Measurements from ENCODE around the gene CHTF8. TPM values are rescaled to one million over a fixed set of nuclear protein-coding genes. Genes with fewer than 3 reads are reported as not detected.

Gene CHTF8, protein sequence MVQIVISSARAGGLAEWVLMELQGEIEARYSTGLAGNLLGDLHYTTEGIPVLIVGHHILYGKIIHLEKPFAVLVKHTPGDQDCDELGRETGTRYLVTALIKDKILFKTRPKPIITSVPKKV
- total RNA-seq: 100 to 1,000 TPM in 2 of 7 donors, 10 to 100 TPM in 5; 82.9 to 125 (median 89.2) TPM
- 10 to 100 TPM; 46.9 to 75.3 (median 58.9) TPM for polyA plus RNA-seq
- long read RNA-seq, donor 1, transcript CHTF8-201 (1 exons, 2,561 nt): major isoform, 39 of 78 reads
- long read RNA-seq, donor 1, transcript CHTF8-205 (3 exons, 856 nt): minor isoform, 7 of 78 reads
- long read RNA-seq, donor 1, transcript CHTF8-202 (4 exons, 1,073 nt): minor isoform, 5 of 78 reads
- long read RNA-seq, donor 1, transcript CHTF8-203 (4 exons, 2,903 nt): minor isoform, 14 of 78 reads
- long read RNA-seq, donor 1, partial matches to known transcripts: 8 of 78 reads
- long read RNA-seq, donor 1, other reads (novel, unspliced or antisense): 0 of 78 reads
- long read RNA-seq, donor 2, transcript CHTF8-205 (3 exons, 856 nt): minor isoform, 8 of 47 reads
- long read RNA-seq, donor 2, transcript CHTF8-201 (1 exons, 2,561 nt): major isoform, 25 of 47 reads
- long read RNA-seq, donor 2, transcript CHTF8-203 (4 exons, 2,903 nt): minor isoform, 10 of 47 reads
- long read RNA-seq, donor 2, partial matches to known transcripts: 0 of 47 reads
- long read RNA-seq, donor 2, other reads (novel, unspliced or antisense): 0 of 47 reads

DNA sequence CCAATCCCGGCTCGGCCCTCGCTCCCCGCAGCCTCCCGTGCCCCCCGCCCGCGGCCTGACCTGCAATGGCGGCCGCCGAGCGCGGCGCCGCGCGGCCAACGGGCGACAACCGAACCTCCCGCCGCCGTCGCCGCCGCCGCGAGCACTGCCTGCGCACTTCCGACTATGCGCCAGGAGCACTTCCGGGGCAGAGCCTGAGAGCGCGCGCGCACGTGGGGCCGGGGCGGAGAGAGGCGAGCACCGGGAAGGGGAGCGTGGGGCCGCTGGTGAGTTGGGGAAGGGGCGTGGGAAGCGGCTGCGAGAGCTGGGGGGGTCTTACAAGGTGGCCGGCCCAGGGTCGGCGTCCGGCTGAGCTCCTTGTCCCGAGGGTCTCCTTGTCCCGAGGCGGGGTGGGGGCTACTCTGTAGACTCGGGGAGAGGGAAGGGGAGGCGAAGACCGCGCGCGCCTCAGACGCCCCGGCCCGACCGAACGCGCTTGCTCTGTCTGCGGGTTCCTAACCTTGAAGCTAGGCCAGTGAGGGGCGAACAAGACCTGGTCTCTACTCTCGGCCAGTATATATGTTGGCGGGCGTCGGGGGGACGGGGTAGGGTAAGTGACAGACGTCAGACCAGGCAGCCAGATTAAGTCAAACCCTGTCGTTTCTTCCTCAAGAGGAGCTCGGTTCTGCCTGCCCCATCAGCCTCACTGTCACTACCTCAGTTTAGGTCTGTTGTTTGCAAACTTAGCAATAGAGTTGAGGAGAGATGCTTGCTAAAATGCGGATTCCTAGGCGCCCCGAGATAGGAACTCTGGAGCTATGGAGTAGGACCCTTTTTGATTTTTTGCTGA lies at the start of gene CHTF8, which contains the start of gene UTP4:
TSS of gene CHTF8 (minus strand) at position 165 of the 829 bp plus-strand sequence. CDS start 11,130 bp downstream, outside the sequence.
TSS of gene UTP4 (plus strand) at position 226 of the 829 bp plus-strand sequence. CDS start 811 bp downstream, outside the sequence.
- no peaks in the 10 kb centered on the region for H3K9me3 ChIP-seq
- H3K27ac ChIP-seq: peak within 1 kb of the TSS; percentile 81 to 98 (median 94)
- TF ChIP-seq POLR2A (IDR thresholded peaks at IDR 0.05) (peak in 1 of 3 donors; percentile 84), POLR2AphosphoS5 (IDR thresholded peaks at IDR 0.05) (peak; percentile 97 to 98 (median 98))
- TF ChIP-seq, protein P1, sequence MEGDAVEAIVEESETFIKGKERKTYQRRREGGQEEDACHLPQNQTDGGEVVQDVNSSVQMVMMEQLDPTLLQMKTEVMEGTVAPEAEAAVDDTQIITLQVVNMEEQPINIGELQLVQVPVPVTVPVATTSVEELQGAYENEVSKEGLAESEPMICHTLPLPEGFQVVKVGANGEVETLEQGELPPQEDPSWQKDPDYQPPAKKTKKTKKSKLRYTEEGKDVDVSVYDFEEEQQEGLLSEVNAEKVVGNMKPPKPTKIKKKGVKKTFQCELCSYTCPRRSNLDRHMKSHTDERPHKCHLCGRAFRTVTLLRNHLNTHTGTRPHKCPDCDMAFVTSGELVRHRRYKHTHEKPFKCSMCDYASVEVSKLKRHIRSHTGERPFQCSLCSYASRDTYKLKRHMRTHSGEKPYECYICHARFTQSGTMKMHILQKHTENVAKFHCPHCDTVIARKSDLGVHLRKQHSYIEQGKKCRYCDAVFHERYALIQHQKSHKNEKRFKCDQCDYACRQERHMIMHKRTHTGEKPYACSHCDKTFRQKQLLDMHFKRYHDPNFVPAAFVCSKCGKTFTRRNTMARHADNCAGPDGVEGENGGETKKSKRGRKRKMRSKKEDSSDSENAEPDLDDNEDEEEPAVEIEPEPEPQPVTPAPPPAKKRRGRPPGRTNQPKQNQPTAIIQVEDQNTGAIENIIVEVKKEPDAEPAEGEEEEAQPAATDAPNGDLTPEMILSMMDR (IDR thresholded peaks at IDR 0.05 in 8 of 11, conservative IDR thresholded peaks at IDR 0.05 in 3 of 11): no peak
- peak within 1 kb of the TSS; percentile 78 to 99 (median 90) for H3K4me3 ChIP-seq
- intact Hi-C loops (cut with DNase I; ENCODE audit: low total_unique reads): no loop called here
- WGBS, 5 donors: 1% methylated on average over 49 to 78 of the region's 78 CpGs
- no peaks in the 10 kb centered on the region for H3K27me3 ChIP-seq (replicated peaks in 1 of 7)
- peaks cover 0 to 43% (median 8%) of the 10 kb centered on the region in 6 donors for H3K36me3 ChIP-seq
- peaks cover 35 to 76% (median 50%) of the 10 kb centered on the region in 6 donors for H3K4me1 ChIP-seq
- DNase-seq: peak; percentile 97

DNA sequence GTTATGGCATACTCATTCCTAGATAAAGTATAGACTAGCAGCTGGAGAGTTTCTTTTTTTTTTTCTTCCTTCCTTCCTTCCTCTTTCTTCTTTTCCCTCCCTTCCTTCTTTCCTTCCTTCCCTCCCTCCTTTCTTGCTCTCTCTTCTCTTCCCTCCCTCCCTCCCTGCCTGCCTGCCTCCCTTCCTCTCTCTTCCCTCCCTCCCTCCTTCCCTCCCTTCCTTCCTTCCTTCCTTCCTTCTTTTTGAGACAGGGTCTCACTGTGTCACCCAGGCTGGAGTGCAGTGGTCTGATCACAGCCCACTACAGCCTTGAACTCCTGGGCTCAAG lies 47.6 kb upstream of the CHTF8 start:
- Histone ChIP-seq H3K36me3 (no peaks in the 10 kb centered on the region), H3K4me3 (no peak overlapping the region), H3K4me1 (peaks cover 9 to 38% (median 14%) of the 10 kb centered on the region in 6 donors), H3K27ac (peak overlapping the region in 5 of 8 donors; percentile 47 to 69 (median 65)), H3K9me3 (no peaks in the 10 kb centered on the region), H3K27me3 (replicated peaks in 1 of 7) (no peaks in the 10 kb centered on the region)
- no peak for TF ChIP-seq POLR2AphosphoS5 (IDR thresholded peaks at IDR 0.05)
- TF ChIP-seq, protein P1 (IDR thresholded peaks at IDR 0.05 in 8 of 11, conservative IDR thresholded peaks at IDR 0.05 in 3 of 11): no peak
- no peak for TF ChIP-seq POLR2A (IDR thresholded peaks at IDR 0.05)
- DNase-seq: no peak
- intact Hi-C loops (cut with DNase I; ENCODE audit: low total_unique reads): no loop called here

DNA sequence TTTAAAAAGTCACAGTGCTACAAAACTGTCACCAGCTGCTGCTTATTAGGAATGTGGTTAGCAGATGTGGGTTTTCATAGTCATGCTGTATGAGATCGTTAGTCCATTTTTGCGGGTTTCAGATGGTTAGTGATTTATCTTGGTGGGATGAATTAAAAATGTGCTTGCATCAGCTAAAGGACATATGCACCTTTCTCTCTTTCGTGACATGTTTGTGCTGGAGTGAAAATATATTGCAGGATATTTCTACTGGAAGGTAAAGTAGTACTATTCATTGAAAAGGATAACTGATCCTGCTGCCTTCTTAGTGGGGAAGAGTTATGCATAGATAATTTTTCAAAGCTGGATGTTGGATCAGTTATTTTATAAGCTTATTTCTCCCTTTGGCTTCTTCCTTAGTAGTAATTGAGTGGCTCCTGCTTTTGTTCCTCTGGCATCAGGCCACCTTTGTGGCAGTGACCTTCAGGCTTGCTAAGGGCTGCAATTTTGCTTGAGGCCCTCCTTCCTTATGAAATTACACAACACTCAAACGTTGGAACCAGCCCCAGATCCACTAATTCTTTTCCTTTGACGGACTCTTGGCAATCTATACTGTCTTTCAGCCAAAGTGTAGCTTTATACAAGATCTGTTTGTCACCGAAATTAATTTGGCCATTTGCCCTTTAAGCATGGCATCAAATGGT lies 47.1 kb upstream of the CHTF8 start:
- TF ChIP-seq, protein P1 (IDR thresholded peaks at IDR 0.05 in 8 of 11, conservative IDR thresholded peaks at IDR 0.05 in 3 of 11): no peak
- TF ChIP-seq POLR2AphosphoS5 (IDR thresholded peaks at IDR 0.05): peak in 1 of 3 donors; percentile 67
- intact Hi-C loops (cut with DNase I; ENCODE audit: low total_unique reads): no loop called here
- H3K27ac ChIP-seq: peak overlapping the region in 7 of 8 donors; percentile 47 to 69 (median 62)
- no peaks in the 10 kb centered on the region for H3K36me3 ChIP-seq
- WGBS, 5 donors: 21 to 53% (median 24%) methylated on average over 6 of the region's 6 CpGs
- H3K27me3 ChIP-seq (replicated peaks in 1 of 7): no peaks in the 10 kb centered on the region
- peaks cover 9 to 38% (median 12%) of the 10 kb centered on the region in 6 donors for H3K4me1 ChIP-seq
- H3K9me3 ChIP-seq: no peaks in the 10 kb centered on the region
- no peak overlapping the region for H3K4me3 ChIP-seq
- DNase-seq: no peak
